NT2/D1 (cell line): ENCODE results near the gene FOXE1.

ENCODE experiments used
- SUZ12 ChIP-seq: IDR thresholded peaks from 2 replicates; pipeline ENCODE4 v1.6.1; 2011; ENCODE audit not compliant: insufficient read length, insufficient read depth; ENCODE audit errors: extremely low read depth
- YY1 ChIP-seq: IDR thresholded peaks from 2 replicates; pipeline ENCODE4 v1.6.1; 2011; ENCODE audit not compliant: insufficient read length, insufficient read depth
- ZNF274 ChIP-seq: IDR thresholded peaks from 2 replicates; pipeline ENCODE4 v1.6.1; 2011; ENCODE audit warnings: mild to moderate bottlenecking, low read depth, low read length

- TF ChIP-seq SUZ12 (no peak), YY1 (no peak), ZNF274 (no peak)
Measured at GRCh38 chr9:97845763-97846162, 7.3 kb upstream of the FOXE1 start.
